Immature natural killer cell (primary cell): ENCODE measurements around the gene PTPN13. TPM values are rescaled to one million over a fixed set of nuclear protein-coding genes. Genes with fewer than 3 reads are reported as not detected.
A peak's percentile ranks its signal among the peaks of the same experiment; 100 is the strongest.

Source experiments
- DNase-seq, 3 donors: peaks; one replicate each; pipeline ENCODE4 v3.0.0; 2022; ENCODE audit warnings: mixed read lengths in 1 of 3
- H3K27ac Mint-ChIP-seq, 6 donors: one replicate each; pipeline ENCODE4 v1.8.0; 2020; ENCODE audit warnings: mixed read lengths in 6 of 6, mild to moderate bottlenecking in 5 of 6, inconsistent platforms in 4 of 6, moderate library complexity in 3 of 6
- H3K27me3 Mint-ChIP-seq, 3 donors: one replicate each; pipeline ENCODE4 v1.8.0; 2020 to 2021; ENCODE audit warnings: low read depth in 3 of 3, mild to moderate bottlenecking in 3 of 3, mixed read lengths in 3 of 3, moderate library complexity in 3 of 3, inconsistent platforms in 1 of 3
- H3K36me3 Mint-ChIP-seq, 3 donors: one replicate each; pipeline ENCODE4 v1.8.0; 2020; ENCODE audit warnings: mixed read lengths in 3 of 3, inconsistent platforms in 2 of 3, mild to moderate bottlenecking in 2 of 3
- H3K4me1 Mint-ChIP-seq, 2 donors: one replicate each; pipeline ENCODE4 v1.8.0; 2020; ENCODE audit warnings: inconsistent platforms in 2 of 2, mild to moderate bottlenecking in 2 of 2, mixed read lengths in 2 of 2, moderate library complexity in 1 of 2
- H3K4me3 Mint-ChIP-seq, 5 donors: one replicate each; pipeline ENCODE4 v1.8.0; 2020; ENCODE audit warnings: mild to moderate bottlenecking in 5 of 5, mixed read lengths in 5 of 5, inconsistent platforms in 3 of 5, moderate library complexity in 3 of 5
- H3K9me3 Mint-ChIP-seq, 6 donors: one replicate each; pipeline ENCODE4 v1.8.0; 2020; ENCODE audit warnings: mild to moderate bottlenecking in 6 of 6, mixed read lengths in 6 of 6, inconsistent platforms in 4 of 6, moderate library complexity in 3 of 6
- polyA plus RNA-seq, 3 donors: library from polyadenylated mRNA; unstranded; fragments of 300-500 nt; fragmentation: Illumina TruSeq; gene quantifications; one replicate each; pipeline ENCODE4 v1.2.3, GENCODE V29; 2021

The PTPN13 gene
- polyA plus RNA-seq, 3 donors from 2014 or later, result not detected

DNA sequence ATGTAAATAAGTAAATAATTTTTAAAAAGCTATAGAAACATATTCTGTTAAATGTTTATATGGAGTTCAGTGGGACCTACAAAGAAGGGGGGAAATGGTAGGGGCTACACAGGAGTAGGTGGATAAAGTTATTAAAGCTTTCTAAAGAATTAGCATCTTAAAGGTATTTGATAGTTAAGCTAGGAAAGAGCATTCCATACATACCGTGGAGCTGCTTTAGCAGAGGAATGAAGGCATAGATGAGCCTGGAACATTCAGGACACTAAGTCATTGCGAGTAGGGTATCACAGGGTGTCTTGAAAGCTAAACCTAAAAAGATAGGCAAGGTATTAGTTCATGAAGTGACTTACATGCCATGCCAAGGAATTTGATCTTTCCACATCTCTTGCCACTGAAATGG, 194.7 kb downstream of the PTPN13 start:
- no peaks in the 10 kb centered on the region for H3K27me3 Mint-ChIP-seq
- no peaks in the 10 kb centered on the region for H3K4me1 Mint-ChIP-seq
- H3K9me3 Mint-ChIP-seq, result peaks cover 0 to 7% (median 2%) of the 10 kb centered on the region in 6 donors
- peaks cover 0 to 4% (median 0%) of the 10 kb centered on the region in 3 donors for H3K36me3 Mint-ChIP-seq
- no peak overlapping the region for H3K27ac Mint-ChIP-seq
- no peak overlapping the region for H3K4me3 Mint-ChIP-seq
- no peak for DNase-seq

GRCh38 chr4:86791126-86791525, 197.0 kb downstream of the PTPN13 start:
- H3K9me3 Mint-ChIP-seq, result peaks cover 0 to 9% (median 3%) of the 10 kb centered on the region in 6 donors
- no peak overlapping the region for H3K4me3 Mint-ChIP-seq
- no peak overlapping the region for H3K27ac Mint-ChIP-seq
- H3K27me3 Mint-ChIP-seq, result peaks cover 0 to 4% (median 0%) of the 10 kb centered on the region in 3 donors
- no peak for DNase-seq
- peaks cover 0 to 4% (median 0%) of the 10 kb centered on the region in 3 donors for H3K36me3 Mint-ChIP-seq
- no peaks in the 10 kb centered on the region for H3K4me1 Mint-ChIP-seq

DNA sequence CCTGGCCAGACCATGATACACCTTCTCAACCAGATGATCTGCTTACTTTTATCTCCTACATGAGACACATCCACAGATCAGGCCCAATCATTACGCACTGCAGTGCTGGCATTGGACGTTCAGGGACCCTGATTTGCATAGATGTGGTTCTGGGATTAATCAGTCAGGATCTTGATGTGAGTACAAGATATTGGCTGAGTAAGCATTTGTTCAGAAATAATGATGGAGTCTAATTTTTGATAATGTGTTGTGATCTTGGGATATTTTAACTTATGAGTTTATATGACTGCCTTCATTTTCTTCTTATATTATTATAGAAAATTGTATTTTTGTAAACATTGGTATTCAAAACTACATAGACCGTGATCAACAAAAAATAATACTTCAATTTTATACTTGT, 215.7 kb downstream of the PTPN13 start:
- Mint-ChIP-seq H3K4me1 (no peaks in the 10 kb centered on the region), H3K27ac (no peak overlapping the region), H3K27me3 (peaks cover 0 to 3% (median 2%) of the 10 kb centered on the region in 3 donors), H3K9me3 (peaks cover 0 to 10% (median 0%) of the 10 kb centered on the region in 6 donors), H3K36me3 (peaks cover 0 to 3% (median 0%) of the 10 kb centered on the region in 3 donors), H3K4me3 (no peak overlapping the region)
- DNase-seq, result no peak

DNA sequence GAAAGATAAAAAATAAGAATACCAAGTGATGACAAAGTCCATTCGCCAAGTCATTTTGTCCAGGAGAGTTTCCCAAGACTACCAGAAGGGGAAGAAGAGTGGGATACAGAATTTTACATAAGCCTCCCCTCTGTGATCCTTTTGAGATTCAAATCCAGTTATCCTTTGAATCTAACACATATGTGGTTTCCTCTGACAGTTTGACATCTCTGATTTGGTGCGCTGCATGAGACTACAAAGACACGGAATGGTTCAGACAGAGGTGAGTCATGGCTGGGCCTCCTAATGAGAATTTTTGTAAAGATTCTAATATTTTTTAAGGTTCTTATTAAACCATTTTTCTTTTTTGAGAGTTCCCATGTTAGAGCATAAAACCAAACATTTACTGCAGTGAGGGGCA, 216.7 kb downstream of the PTPN13 start:
- Mint-ChIP-seq H3K36me3 (peaks cover 0 to 3% (median 0%) of the 10 kb centered on the region in 3 donors), H3K4me1 (no peaks in the 10 kb centered on the region), H3K4me3 (no peak overlapping the region), H3K9me3 (peaks cover 2 to 11% (median 8%) of the 10 kb centered on the region in 6 donors), H3K27ac (no peak overlapping the region), H3K27me3 (peaks cover 0 to 3% (median 2%) of the 10 kb centered on the region in 3 donors)
- no peak for DNase-seq

- Mint-ChIP-seq H3K4me1 (no peaks in the 10 kb centered on the region), H3K27ac (no peak overlapping the region), H3K4me3 (no peak overlapping the region), H3K9me3 (peaks cover 7 to 23% (median 12%) of the 10 kb centered on the region in 6 donors), H3K36me3 (peaks cover 0 to 3% (median 0%) of the 10 kb centered on the region in 3 donors), H3K27me3 (peaks cover 0 to 4% (median 3%) of the 10 kb centered on the region in 3 donors)
- DNase-seq, result no peak
Observed at GRCh38 chr4:86815653-86816052, 221.5 kb downstream of the PTPN13 start.

- DNase-seq, result no peak
- H3K9me3 Mint-ChIP-seq, result peaks cover 7 to 23% (median 12%) of the 10 kb centered on the region in 6 donors
- peaks cover 0 to 4% (median 3%) of the 10 kb centered on the region in 3 donors for H3K27me3 Mint-ChIP-seq
- no peak overlapping the region for H3K27ac Mint-ChIP-seq
- H3K36me3 Mint-ChIP-seq, result peaks cover 0 to 3% (median 0%) of the 10 kb centered on the region in 3 donors
- no peak overlapping the region for H3K4me3 Mint-ChIP-seq
- H3K4me1 Mint-ChIP-seq, result no peaks in the 10 kb centered on the region
Observed at GRCh38 chr4:86816501-86817273, 222.6 kb downstream of the PTPN13 start.

GRCh38 chr4:86818211-86818610, 224.1 kb downstream of the PTPN13 start:
- H3K9me3 Mint-ChIP-seq, result peaks cover 7 to 21% (median 10%) of the 10 kb centered on the region in 6 donors
- no peak overlapping the region for H3K4me3 Mint-ChIP-seq
- no peaks in the 10 kb centered on the region for H3K36me3 Mint-ChIP-seq
- H3K4me1 Mint-ChIP-seq, result no peaks in the 10 kb centered on the region
- no peak for DNase-seq
- H3K27me3 Mint-ChIP-seq, result peaks cover 0 to 2% (median 0%) of the 10 kb centered on the region in 3 donors
- H3K27ac Mint-ChIP-seq, result no peak overlapping the region

- Mint-ChIP-seq H3K27me3 (peaks cover 0 to 2% (median 0%) of the 10 kb centered on the region in 3 donors), H3K27ac (no peak overlapping the region), H3K4me1 (no peaks in the 10 kb centered on the region), H3K36me3 (no peaks in the 10 kb centered on the region), H3K4me3 (no peak overlapping the region), H3K9me3 (peaks cover 7 to 21% (median 10%) of the 10 kb centered on the region in 6 donors)
- DNase-seq, result no peak
Observed at GRCh38 chr4:86818841-86819240, 224.7 kb downstream of the PTPN13 start.

DNA sequence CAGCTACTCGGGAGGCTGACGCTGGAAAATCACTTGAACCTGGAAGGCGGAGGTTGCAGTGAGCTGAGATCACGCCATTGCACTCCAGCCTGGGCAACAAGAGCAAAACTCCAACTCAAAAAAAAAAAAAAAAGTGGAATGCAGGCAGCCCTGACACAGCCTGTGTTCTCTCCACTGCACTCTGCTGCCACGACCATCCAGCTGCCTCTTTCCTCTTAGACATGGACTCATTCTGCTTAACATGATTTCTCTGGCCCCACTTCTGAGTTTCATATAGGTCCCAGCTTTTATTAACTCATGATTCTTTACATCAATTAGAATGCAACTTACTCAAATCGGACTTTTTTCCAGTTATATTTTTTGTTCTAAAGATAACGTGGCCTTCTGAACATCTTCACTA, 225.4 kb downstream of the PTPN13 start:
- Mint-ChIP-seq H3K27ac (no peak overlapping the region), H3K9me3 (peaks cover 7 to 21% (median 10%) of the 10 kb centered on the region in 6 donors), H3K4me3 (no peak overlapping the region), H3K36me3 (no peaks in the 10 kb centered on the region), H3K27me3 (peaks cover 0 to 2% (median 0%) of the 10 kb centered on the region in 3 donors), H3K4me1 (no peaks in the 10 kb centered on the region)
- DNase-seq, result no peak

- no peaks in the 10 kb centered on the region for H3K4me1 Mint-ChIP-seq
- H3K9me3 Mint-ChIP-seq, result peaks cover 0 to 9% (median 5%) of the 10 kb centered on the region in 6 donors
- no peak overlapping the region for H3K27ac Mint-ChIP-seq
- no peak for DNase-seq
- H3K27me3 Mint-ChIP-seq, result peaks cover 0 to 4% (median 2%) of the 10 kb centered on the region in 3 donors
- no peaks in the 10 kb centered on the region for H3K36me3 Mint-ChIP-seq
- H3K4me3 Mint-ChIP-seq, result no peak overlapping the region
Observed at GRCh38 chr4:86821151-86821550, 227.0 kb downstream of the PTPN13 start.

GRCh38 chr4:86822136-86822535, 228.0 kb downstream of the PTPN13 start:
- H3K27ac Mint-ChIP-seq, result no peak overlapping the region
- H3K9me3 Mint-ChIP-seq, result peaks cover 0 to 4% (median 0%) of the 10 kb centered on the region in 6 donors
- peaks cover 0 to 4% (median 2%) of the 10 kb centered on the region in 3 donors for H3K27me3 Mint-ChIP-seq
- H3K4me3 Mint-ChIP-seq, result no peak overlapping the region
- no peaks in the 10 kb centered on the region for H3K36me3 Mint-ChIP-seq
- no peak for DNase-seq
- no peaks in the 10 kb centered on the region for H3K4me1 Mint-ChIP-seq

GRCh38 chr4:86825511-86825910, 231.4 kb downstream of the PTPN13 start:
- H3K27me3 Mint-ChIP-seq, result peaks cover 0 to 9% (median 4%) of the 10 kb centered on the region in 3 donors
- DNase-seq, result no peak
- H3K27ac Mint-ChIP-seq, result no peak overlapping the region
- peaks cover 0 to 2% (median 0%) of the 10 kb centered on the region in 6 donors for H3K9me3 Mint-ChIP-seq
- peak overlapping the region in 1 of 5 donors; percentile 20 for H3K4me3 Mint-ChIP-seq
- H3K36me3 Mint-ChIP-seq, result no peaks in the 10 kb centered on the region
- no peaks in the 10 kb centered on the region for H3K4me1 Mint-ChIP-seq

- Mint-ChIP-seq H3K4me3 (no peak overlapping the region), H3K9me3 (peaks cover 0 to 7% (median 0%) of the 10 kb centered on the region in 6 donors), H3K27ac (no peak overlapping the region), H3K4me1 (no peaks in the 10 kb centered on the region), H3K27me3 (peaks cover 0 to 7% (median 6%) of the 10 kb centered on the region in 3 donors), H3K36me3 (no peaks in the 10 kb centered on the region)
- DNase-seq, result no peak
Observed at GRCh38 chr4:86831262-86832130, 237.4 kb downstream of the PTPN13 start.

DNA sequence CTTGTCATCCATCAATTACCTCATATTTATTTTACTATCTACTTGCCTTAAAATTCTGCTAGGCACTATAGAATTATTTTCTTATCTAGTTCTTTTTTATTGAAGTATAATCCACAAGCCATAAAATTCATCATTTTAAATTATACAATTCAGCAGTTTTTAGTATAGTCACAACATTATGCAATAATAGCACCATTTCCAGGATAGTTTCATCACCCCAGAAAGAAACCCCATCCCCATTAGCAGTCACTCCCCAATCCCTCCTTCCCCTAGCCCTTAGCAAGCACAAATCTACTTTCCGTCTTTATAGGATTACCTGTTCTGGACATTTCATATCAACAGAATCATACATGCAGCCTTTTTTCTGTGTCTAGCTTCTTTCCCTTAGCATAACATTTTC, 239.5 kb downstream of the PTPN13 start:
- H3K36me3 Mint-ChIP-seq, result no peaks in the 10 kb centered on the region
- no peak overlapping the region for H3K27ac Mint-ChIP-seq
- peaks cover 0 to 6% (median 0%) of the 10 kb centered on the region in 6 donors for H3K9me3 Mint-ChIP-seq
- no peaks in the 10 kb centered on the region for H3K4me1 Mint-ChIP-seq
- no peak for DNase-seq
- H3K27me3 Mint-ChIP-seq, result peaks cover 0 to 6% (median 4%) of the 10 kb centered on the region in 3 donors
- no peak overlapping the region for H3K4me3 Mint-ChIP-seq
